ENCODE results near the gene PROX1.

DNA sequence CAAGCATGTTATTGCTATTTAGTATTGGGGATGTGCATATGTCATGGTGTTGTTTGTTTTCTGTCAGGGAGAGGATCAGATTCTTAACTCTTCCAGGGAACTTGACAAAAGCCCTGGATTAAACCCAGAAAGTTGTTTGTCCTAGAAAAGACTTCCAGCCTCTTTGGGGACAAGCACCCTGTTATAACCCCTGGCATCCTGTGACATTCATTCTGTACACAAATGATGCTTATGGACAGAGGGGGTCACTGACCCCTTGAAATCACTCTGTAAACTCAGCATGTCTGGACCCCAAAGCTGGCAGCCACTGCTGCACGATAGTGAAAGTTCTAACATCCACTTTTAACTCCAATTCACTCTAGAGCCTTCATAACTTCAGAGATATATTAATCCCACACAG is 81.2 kb downstream of the PROX1 start:
- TF ChIP-seq, protein P1, sequence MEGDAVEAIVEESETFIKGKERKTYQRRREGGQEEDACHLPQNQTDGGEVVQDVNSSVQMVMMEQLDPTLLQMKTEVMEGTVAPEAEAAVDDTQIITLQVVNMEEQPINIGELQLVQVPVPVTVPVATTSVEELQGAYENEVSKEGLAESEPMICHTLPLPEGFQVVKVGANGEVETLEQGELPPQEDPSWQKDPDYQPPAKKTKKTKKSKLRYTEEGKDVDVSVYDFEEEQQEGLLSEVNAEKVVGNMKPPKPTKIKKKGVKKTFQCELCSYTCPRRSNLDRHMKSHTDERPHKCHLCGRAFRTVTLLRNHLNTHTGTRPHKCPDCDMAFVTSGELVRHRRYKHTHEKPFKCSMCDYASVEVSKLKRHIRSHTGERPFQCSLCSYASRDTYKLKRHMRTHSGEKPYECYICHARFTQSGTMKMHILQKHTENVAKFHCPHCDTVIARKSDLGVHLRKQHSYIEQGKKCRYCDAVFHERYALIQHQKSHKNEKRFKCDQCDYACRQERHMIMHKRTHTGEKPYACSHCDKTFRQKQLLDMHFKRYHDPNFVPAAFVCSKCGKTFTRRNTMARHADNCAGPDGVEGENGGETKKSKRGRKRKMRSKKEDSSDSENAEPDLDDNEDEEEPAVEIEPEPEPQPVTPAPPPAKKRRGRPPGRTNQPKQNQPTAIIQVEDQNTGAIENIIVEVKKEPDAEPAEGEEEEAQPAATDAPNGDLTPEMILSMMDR (optimal IDR thresholded peaks at IDR 0.05 in 1 of 3, IDR thresholded peaks at IDR 0.05 in 1 of 3, conservative IDR thresholded peaks at IDR 0.05 in 1 of 3; ENCODE audit: extremely low read depth in 1 of 3, insufficient read depth in 2 of 3, low read length in 3 of 3): no peak
- no peak for TF ChIP-seq EZH2 (IDR thresholded peaks at IDR 0.05; ENCODE audit: low read length)

Data from keratinocyte (primary cell).